Measurements from ENCODE around the gene CDH7. TPM values are rescaled to one million over a fixed set of nuclear protein-coding genes. Genes with fewer than 3 reads are reported as not detected.

Gene CDH7
- total and polyA plus RNA-seq, 2 of the 13 experiments (the other 11 are each of a cell fraction or from before 2014, with no cell fraction given) = not detected

GRCh38 chr18:65753520-65753919 is 2.7 kb downstream of the CDH7 start:
- in situ Hi-C loops (cut with HindIII; ENCODE audit: extremely low pct_ligation_motif_present, low pct_unique_long_range_greater_than_20kb) (no loop called here), intact Hi-C loops (cut with micrococcal nuclease; ENCODE audit: unreplicated experiment) (loop anchor here (1.0 kb wide), 1 partner anchor 28 kb away; no protein-coding TSS in a partner anchor)
- Histone ChIP-seq H3K27ac (ENCODE audit: extremely low read length, insufficient read depth, low read length) (no peak overlapping the region), H3K9ac (ENCODE audit: insufficient read depth, low read depth, low read length) (no peak overlapping the region), H3K27me3 (ENCODE audit: control insufficient read depth in 1 of 2, insufficient read depth in 2 of 2, low read length in 2 of 2) (0 out of 5 replicates have a peak, but pooled peaks cover 0 to 6% of the 10 kb centered on the region in 2 experiments), H3K4me3 (replicated peaks in 1 of 3; ENCODE audit: insufficient read depth in 1 of 3, low read depth in 2 of 3, low read length in 3 of 3) (no peak overlapping the region), H2AFZ (ENCODE audit: low read length) (no peak overlapping the region), H3K36me3 (replicated peaks in 1 of 2; ENCODE audit: control insufficient read depth in 1 of 2, insufficient read depth in 2 of 2, low read length in 2 of 2) (no peaks in the 10 kb centered on the region), H3K4me2 (ENCODE audit: low read depth, low read length) (no peak overlapping the region), H4K20me1 (ENCODE audit: insufficient read depth, low read length) (no peaks in the 10 kb centered on the region), H3K4me1 (ENCODE audit: insufficient read depth, low read length) (no peaks in the 10 kb centered on the region), H3K79me2 (ENCODE audit: insufficient read depth, low read length) (no peaks in the 10 kb centered on the region), H3K9me3 (ENCODE audit: low read length) (no peaks in the 10 kb centered on the region)
- FAIRE-seq (peak; percentile 50), ATAC-seq (peak; percentile 93), DNase-seq (ENCODE audit: low spot score) (peak; percentile 31)
- no TSS peak for BruUV-seq (replicated peaks)
- POLR2A ChIA-PET = no interaction called here
- CTCF ChIA-PET (ENCODE audit: low intra/inter-chr PET ratio, low total read pairs) = no interaction called here
- TF ChIP-seq ZNF296 (CRISPR knock-in tag; conservative IDR thresholded peaks at IDR 0.05) (no peak), KMT2B (CRISPR knock-in tag; IDR thresholded peaks at IDR 0.05) (no peak), MAFF (IDR thresholded peaks at IDR 0.05; ENCODE audit: low read depth, low read length) (peak; percentile 33; the same call in 1 of the 2 replicates), REPIN1 (CRISPR knock-in tag; IDR thresholded peaks at IDR 0.05; ENCODE audit: borderline replicate concordance, low read depth) (no peak), RBM22 (optimal IDR thresholded peaks at IDR 0.05; ENCODE audit: low read length) (no peak), ETV6 (CRISPR knock-in tag; conservative IDR thresholded peaks at IDR 0.05) (no peak), MTF1 (CRISPR knock-in tag; IDR thresholded peaks at IDR 0.05) (no peak), NONO (IDR thresholded peaks at IDR 0.05) (no peak), NONO (CRISPR knock-in tag; conservative IDR thresholded peaks at IDR 0.05) (no peak), LBX2 (CRISPR knock-in tag; IDR thresholded peaks at IDR 0.05; ENCODE audit: borderline replicate concordance) (no peak), CEBPG (CRISPR knock-in tag; IDR thresholded peaks at IDR 0.05) (no peak), STAG1 (CRISPR knock-in tag; IDR thresholded peaks at IDR 0.05) (peak; percentile 68), ZNF431 (CRISPR knock-in tag; IDR thresholded peaks at IDR 0.05; ENCODE audit: borderline replicate concordance, low read depth) (no peak), ZNF205 (CRISPR knock-in tag; IDR thresholded peaks at IDR 0.05) (no peak), ZNF569 (CRISPR knock-in tag; IDR thresholded peaks at IDR 0.05; ENCODE audit: borderline replicate concordance) (no peak), MAFK (conservative IDR thresholded peaks at IDR 0.05 in 1 of 2, IDR thresholded peaks at IDR 0.05 in 1 of 2; ENCODE audit: low read length in 2 of 2) (peak; percentile 11 to 19; a peak in 1 of 4 replicates), CENPX (CRISPR knock-in tag; IDR thresholded peaks at IDR 0.05) (no peak), JDP2 (CRISPR knock-in tag; IDR thresholded peaks at IDR 0.05; ENCODE audit: borderline replicate concordance) (no peak), SP5 (CRISPR knock-in tag; IDR thresholded peaks at IDR 0.05; ENCODE audit: borderline replicate concordance, low read depth) (no peak)
- TF ChIP-seq, protein P1, sequence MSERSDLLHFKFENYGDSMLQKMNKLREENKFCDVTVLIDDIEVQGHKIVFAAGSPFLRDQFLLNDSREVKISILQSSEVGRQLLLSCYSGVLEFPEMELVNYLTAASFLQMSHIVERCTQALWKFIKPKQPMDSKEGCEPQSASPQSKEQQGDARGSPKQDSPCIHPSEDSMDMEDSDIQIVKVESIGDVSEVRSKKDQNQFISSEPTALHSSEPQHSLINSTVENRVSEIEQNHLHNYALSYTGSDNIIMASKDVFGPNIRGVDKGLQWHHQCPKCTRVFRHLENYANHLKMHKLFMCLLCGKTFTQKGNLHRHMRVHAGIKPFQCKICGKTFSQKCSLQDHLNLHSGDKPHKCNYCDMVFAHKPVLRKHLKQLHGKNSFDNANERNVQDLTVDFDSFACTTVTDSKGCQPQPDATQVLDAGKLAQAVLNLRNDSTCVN (CRISPR knock-in tag; IDR thresholded peaks at IDR 0.05; ENCODE audit: borderline replicate concordance) = no peak
- TF ChIP-seq, protein P2, sequence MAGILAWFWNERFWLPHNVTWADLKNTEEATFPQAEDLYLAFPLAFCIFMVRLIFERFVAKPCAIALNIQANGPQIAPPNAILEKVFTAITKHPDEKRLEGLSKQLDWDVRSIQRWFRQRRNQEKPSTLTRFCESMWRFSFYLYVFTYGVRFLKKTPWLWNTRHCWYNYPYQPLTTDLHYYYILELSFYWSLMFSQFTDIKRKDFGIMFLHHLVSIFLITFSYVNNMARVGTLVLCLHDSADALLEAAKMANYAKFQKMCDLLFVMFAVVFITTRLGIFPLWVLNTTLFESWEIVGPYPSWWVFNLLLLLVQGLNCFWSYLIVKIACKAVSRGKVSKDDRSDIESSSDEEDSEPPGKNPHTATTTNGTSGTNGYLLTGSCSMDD (CRISPR knock-in tag; IDR thresholded peaks at IDR 0.05) = no peak
- TF ChIP-seq, protein P3, sequence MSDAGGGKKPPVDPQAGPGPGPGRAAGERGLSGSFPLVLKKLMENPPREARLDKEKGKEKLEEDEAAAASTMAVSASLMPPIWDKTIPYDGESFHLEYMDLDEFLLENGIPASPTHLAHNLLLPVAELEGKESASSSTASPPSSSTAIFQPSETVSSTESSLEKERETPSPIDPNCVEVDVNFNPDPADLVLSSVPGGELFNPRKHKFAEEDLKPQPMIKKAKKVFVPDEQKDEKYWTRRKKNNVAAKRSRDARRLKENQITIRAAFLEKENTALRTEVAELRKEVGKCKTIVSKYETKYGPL (CRISPR knock-in tag; IDR thresholded peaks at IDR 0.05) = no peak
- TF ChIP-seq, protein P4, sequence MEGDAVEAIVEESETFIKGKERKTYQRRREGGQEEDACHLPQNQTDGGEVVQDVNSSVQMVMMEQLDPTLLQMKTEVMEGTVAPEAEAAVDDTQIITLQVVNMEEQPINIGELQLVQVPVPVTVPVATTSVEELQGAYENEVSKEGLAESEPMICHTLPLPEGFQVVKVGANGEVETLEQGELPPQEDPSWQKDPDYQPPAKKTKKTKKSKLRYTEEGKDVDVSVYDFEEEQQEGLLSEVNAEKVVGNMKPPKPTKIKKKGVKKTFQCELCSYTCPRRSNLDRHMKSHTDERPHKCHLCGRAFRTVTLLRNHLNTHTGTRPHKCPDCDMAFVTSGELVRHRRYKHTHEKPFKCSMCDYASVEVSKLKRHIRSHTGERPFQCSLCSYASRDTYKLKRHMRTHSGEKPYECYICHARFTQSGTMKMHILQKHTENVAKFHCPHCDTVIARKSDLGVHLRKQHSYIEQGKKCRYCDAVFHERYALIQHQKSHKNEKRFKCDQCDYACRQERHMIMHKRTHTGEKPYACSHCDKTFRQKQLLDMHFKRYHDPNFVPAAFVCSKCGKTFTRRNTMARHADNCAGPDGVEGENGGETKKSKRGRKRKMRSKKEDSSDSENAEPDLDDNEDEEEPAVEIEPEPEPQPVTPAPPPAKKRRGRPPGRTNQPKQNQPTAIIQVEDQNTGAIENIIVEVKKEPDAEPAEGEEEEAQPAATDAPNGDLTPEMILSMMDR (CRISPR knock-in tag; IDR thresholded peaks at IDR 0.05) = peak; percentile 52
- WGBS (ENCODE audit: low lambda C conversion rate) = 5% methylated on average over 2 of the region's 2 CpGs

Measured in HepG2 (cell line).